SW480 (cell line): ENCODE measurements around the gene PARM1.
"Not testable (repeated sequence)": the region's sequence is repeated elsewhere in the genome, so short reads cannot be mapped to it uniquely, and the experiment has no call there.

Experiments used
- DNase-seq: peaks from one replicate; pipeline ENCODE4 v3.0.0-alpha.2; 2016; ENCODE audit warnings: low spot score

PARM1 gene

DNA sequence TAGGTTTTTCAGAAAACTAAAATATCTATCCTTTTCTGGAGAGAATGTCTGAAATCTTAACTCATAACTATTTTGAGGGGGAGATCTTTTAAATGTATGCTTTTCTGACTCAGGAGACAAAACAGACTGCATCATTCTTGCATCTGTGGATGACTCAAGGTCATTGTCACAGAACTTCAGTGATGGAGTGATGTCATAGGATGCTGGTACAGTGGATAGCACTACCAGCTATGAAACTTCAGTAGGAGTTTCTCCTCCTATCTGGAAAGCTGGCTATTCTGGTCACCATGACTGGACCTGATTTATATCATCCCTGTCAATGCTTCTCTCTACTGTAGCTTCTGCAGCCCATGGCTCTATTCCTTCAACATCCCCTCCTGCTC, 50.3 kb downstream of the PARM1 start:
- DNase-seq = no peak

DNA sequence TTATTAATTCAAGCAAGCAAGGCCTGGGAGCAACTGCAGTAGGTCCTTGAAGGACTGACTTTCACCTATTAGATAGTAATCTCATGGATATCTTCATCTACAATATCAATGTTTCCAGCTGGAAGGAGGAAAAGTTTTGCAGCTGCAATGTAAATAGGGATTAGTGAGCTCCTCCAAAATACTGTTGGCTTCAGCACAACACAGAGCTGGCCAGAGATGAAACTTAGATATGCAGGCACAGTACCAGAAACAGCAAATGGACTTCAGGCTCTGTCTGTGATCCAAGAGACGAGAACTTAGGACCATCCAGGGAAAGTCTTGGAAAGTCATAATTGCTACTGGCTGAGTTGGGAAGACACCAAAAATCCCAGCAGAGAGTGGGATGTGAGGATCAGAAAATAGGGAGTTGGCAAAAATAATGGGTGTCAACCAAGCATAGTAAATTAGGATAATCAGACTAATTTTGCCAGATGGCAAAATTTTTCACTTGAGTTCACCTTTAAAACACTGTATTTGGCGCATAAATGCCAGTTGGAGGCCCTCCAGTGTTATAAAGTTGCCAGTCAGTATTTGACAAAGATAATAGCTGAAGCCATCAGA, 57.5 kb downstream of the PARM1 start:
- DNase-seq = no peak

GRCh38 chr4:74994436-74994835, 61.5 kb downstream of the PARM1 start:
- not testable (repeated sequence) for DNase-seq

- no peak for DNase-seq
Observed at GRCh38 chr4:74996996-74997395, 64.1 kb downstream of the PARM1 start.

DNA sequence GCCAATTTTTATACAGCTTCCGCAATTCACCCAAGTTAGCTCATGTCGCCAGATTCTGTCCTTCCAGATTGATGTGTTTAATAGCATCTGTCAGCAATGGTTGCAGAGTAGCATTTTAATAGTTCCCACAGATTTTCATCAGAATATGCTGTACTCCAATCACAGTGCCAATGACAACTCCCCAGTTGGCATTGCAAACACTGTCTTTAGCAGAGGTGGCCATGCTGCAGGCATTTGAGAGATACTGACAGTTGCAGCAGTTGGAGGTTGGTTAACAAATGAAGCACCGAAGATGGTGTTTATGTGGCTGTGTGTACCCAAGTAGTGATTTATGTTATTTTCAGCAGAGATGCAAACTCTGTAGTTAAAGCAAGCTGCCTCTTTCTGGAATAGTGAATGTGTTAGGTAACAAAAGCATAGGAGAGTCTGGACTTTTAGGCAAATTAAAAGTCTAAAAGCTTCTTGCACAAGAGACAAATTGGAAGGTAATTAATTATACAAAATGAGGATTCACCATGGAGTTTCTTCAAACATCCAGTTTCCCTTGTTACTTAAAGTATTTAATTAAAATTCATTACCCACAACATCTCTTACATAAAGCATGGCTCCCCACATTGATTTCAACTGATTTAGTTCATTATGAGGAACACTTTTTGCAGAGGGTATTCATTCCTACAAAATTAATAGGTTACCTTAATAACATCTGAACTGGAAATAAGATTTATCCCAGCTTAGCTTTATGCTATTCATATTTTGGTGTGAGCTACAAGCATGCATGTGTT, 65.2 kb downstream of the PARM1 start:
- no peak for DNase-seq

DNA sequence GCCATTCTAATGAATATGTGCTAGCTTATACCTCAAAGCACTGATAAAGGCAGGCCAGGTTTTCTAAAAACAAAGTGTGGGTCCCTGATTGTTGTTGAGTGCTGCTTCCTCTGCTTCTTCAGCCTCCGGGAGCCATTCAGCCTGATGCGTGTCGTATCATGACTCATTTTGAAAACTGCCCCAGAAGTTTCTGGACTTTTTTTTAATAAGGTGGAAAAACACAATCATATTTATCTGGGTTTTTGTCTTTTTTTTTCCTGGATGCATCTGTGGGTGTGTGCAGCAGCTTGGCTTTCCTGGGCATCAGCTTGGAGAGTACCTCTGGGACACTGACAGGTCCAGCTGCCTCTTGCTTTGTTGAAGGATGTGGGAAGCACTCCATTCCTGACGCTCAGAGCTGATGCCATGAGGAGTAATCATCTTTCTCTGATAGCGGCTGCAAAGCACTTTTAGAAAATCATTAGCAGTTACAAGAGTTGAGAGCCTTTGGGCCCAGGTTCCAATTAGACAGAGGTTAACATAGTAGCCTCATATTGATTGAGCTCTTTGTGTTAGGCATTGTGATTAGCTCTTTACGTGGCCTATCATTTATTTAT, 66.9 kb downstream of the PARM1 start:
- no peak for DNase-seq

DNA sequence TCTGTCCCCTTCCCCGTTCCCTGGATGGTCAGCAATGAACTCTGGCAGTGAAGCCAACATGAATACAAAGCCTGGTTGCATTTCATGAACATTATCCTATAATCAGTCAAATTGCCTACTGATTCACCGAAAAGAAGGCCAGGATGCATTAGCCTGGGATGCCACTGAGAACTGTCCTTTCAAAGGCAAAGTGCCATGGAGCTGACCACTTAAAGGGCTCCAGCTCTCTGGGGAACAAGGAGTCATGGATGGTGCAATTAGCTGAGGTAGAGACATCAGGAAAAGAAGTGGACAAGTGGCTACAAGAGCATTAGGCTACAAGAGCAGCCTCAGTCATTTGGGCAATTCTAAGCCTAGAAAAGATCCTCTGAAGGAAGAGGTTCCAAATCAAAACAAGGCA, 69.0 kb downstream of the PARM1 start:
- no peak for DNase-seq

DNA sequence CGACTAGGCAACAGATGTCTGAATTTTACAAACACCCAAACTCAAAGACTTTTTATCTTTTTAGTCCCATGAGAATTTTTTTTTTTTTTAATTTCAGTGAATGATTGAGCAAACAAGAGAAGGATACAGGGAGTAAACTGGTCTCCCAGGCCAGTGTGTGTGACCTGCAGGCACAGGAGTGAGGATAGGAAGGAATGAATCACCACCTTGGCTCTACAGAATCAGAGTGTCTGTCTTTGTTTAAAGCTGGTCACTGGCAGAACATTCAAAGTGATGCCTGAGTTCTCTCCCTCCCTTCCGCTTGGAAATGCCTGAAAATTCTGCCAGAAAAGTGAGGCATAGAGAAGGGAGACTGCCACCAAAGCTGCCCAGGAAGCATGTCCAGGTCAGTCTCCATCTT, 69.5 kb downstream of the PARM1 start:
- no peak for DNase-seq

GRCh38 chr4:75003979-75004378, 71.1 kb downstream of the PARM1 start:
- no peak for DNase-seq

DNA sequence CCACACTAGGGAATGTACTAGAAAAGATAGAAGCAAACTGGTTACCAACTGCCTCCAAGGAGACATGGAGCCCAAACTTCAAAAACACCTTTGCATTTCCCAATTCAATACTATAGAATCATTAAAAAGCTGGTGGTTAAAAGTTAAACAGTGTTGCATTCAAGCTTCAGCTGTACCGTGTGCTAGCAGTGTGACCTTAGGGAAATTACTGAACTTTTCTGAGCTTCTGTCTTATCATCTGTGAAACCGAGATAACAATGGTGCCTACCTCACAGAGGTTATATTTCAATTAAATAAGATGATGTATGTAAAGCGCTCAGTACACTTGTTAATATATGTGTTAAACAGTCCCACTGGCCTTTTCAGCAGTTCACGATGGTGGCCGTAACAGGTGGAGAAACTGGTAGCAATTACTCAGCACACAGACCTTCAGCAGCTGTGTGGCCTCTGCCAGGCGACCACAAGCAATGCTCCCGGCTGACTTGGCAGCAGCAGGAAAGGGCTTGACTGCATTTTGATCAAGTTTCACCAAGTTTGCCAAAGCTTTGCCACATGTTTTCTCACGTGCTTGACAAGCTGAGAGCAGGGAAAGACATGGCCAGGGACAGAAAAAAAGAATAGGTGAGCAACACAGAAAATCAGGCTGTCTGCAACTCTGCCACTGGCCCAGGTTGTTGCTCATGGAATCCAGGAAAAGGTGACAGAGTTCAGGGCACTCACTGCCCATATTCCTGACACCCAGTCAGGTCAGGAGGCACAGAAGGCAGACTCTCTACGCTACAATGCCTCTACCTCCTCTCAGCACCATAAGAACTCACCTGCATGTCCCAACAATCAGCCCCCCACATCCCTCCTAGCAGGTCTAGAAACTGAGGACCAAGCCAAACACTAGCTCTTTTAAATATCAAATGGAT, 72.1 kb downstream of the PARM1 start:
- DNase-seq = no peak

GRCh38 chr4:75005727-75006126, 72.8 kb downstream of the PARM1 start:
- no peak for DNase-seq

DNA sequence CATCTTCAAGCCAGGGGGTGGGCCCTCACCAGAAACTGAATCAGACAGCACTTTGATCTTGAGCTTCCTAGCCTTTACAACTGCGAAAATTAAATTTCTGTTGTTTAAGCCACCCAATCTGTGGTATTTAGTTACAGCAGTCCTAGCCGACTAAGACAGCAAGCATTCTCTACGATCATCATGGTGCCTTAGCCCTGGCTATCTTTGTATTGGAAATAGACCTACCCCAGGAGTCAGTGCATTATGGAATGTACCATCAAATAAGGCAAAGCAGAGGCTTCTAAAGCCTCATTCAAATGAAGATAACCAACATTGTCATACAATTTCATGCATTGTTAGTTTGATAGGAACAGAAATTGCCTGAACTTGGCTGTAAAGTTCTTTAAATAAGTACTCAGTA, 75.0 kb downstream of the PARM1 start:
- no peak for DNase-seq

GRCh38 chr4:75009138-75009537, 76.2 kb downstream of the PARM1 start:
- DNase-seq = no peak

GRCh38 chr4:75011131-75011795, 78.3 kb downstream of the PARM1 start:
- DNase-seq = no peak

DNA sequence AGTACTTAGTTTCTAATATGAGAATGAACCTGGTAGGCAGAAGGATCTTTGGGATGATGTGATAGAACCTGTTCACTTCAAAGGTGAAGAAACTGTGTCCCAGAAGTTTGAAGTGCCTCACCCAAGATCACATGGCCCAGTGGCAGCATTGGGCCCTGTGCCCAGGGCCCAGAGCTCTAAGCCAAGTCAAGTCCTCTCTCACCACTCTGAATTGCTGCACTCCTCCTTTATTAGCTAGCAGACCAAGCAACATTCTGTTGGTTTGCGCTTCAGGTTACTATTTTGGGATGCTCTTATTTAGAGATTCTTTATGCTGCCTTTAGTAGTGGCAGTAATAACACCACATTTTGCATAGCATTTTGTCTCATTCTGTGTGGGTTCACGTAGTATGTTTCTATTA, 82.7 kb downstream of the PARM1 start:
- no peak for DNase-seq

DNA sequence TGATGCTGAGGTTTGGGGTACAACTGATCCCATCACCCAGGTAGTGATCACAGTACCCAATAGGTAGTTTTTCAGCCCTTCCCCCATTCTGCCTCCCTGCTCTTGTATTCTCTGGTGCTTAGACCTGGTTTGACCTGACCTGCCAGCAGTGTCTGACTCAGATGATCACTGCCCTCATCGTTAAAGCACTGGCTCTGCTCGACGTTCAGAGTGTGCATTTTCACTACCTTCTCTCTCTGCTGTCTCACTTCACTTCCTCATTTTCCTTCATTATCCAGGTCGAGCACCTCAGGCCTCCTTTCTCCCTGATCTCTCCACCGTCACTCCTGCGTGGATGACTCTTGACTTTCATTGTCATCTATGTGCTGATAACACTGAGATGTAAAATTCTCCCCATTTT, 83.6 kb downstream of the PARM1 start:
- DNase-seq = no peak

DNA sequence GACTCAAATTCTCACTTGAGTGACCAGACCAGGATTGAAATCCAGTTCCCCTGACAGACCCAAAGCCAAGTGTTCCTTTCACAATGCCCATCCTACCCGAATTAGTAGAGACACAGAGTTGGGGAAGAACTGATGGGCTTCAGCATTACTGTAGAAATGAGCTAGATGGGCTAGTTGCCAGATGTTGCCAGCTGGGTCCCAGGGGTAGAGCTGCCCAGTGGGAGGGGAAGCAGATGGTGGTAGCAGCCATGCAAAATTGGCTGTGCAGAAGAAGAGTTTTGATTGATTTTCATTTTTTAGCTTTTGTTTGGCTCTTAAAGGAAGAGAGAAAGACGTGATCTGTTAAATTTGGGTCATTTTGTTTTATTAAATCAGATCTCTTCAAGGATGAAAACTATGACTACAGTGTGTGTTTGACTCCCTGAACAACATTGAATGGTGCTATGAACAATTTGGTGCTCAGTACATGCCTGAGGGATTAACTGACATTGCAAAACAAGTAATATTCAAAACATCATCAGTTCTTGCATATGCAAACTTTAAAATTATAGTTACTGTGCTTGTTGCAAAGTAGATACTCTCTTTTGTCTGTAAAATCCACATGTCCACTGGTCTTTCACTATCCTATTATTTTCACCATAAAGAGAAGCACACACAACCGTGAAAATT, 86.0 kb downstream of the PARM1 start:
- no peak for DNase-seq

GRCh38 chr4:75025431-75025830, 92.5 kb downstream of the PARM1 start:
- no peak for DNase-seq

- DNase-seq = no peak
Observed at GRCh38 chr4:75028196-75028854, 95.4 kb downstream of the PARM1 start.

DNA sequence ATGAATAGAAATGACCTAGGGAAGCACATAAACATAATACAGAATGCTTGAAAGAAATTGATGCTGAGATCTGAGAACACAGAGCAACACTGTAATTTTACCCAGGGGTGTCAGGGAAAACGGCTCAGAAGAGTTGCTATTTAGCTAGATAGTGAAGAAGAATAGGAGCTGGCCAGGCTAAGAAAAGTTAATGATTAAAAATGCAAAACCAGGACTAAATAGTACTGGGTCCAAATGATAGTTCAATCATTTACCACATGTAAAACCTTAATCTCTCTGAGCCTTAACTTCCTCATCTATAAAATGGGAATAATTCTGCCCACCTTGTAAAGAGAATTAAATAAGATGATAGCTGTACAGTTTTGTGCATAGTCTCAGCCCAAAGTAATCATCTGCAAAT, 97.1 kb downstream of the PARM1 start:
- DNase-seq = no peak
